ENCODE results near the gene MCM10. TPM values are rescaled to one million over a fixed set of nuclear protein-coding genes. Genes with fewer than 3 reads are reported as not detected.

The MCM10 gene
- total RNA-seq, 4 donors from 2014 or later, result 1.0 to 6.4 (median 5.0) TPM

DNA sequence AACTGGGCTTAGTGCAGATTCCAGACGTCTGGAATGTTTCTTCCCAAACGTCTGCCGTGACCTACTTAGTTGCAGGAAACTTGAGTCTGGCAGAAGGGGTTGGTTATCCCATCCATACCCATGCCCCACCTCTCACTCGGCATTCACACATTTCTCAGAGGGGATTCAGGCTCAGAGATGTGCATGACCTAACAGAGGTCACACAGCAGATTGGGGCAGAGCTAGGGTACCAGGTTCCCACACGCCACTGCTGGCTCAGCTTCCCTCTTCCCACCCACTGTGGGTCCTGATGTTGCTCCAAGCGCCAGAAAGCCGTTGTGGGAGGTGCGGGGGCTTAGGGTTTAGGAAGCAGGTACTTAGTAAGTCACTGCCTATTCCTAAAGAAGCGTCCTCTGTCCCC is 69.8 kb downstream of the MCM10 start:
- TF ChIP-seq, protein P1, sequence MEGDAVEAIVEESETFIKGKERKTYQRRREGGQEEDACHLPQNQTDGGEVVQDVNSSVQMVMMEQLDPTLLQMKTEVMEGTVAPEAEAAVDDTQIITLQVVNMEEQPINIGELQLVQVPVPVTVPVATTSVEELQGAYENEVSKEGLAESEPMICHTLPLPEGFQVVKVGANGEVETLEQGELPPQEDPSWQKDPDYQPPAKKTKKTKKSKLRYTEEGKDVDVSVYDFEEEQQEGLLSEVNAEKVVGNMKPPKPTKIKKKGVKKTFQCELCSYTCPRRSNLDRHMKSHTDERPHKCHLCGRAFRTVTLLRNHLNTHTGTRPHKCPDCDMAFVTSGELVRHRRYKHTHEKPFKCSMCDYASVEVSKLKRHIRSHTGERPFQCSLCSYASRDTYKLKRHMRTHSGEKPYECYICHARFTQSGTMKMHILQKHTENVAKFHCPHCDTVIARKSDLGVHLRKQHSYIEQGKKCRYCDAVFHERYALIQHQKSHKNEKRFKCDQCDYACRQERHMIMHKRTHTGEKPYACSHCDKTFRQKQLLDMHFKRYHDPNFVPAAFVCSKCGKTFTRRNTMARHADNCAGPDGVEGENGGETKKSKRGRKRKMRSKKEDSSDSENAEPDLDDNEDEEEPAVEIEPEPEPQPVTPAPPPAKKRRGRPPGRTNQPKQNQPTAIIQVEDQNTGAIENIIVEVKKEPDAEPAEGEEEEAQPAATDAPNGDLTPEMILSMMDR (IDR thresholded peaks at IDR 0.05; ENCODE audit: low read depth), result no peak

DNA sequence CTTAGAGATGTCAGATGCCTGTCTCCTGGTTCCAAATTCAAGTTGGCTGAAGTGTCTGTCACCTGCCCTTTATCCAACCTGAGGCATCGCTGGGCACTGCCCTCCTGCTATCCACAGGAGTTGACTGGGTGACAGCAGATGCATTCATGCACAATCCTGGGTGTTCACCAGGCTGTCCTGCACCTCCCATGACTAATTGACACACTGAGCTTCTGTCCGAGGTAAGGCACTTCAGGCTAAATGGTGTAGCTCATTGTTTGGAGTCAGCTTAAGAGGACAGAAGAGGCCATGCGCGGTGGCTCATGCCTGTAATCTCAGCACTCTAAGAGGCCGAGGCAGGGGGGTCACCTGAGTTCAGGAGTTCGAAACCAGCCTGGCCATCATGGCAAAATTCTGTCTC is 70.5 kb downstream of the MCM10 start:
- TF ChIP-seq, protein P1 (IDR thresholded peaks at IDR 0.05; ENCODE audit: low read depth), result no peak

DNA sequence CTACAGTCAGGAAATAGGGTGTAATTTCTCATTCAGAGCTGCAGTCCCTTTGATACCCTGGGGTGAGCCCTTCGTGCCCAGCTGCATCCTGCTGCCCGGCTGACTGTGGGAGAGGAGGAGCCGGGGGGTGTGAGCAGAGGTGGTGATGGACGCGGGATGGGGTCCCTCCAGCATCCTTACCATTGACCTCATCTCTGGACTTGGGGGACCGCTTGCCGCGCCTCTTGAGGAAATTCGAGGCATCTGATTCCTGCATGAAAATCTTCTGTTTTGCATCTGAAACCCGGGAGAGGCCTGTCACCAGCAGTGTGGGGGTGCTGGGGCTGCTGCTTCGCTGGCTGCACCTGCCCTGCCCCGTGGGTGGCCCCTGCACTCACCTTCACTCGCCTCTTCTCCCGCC is 72.0 kb downstream of the MCM10 start:
- TF ChIP-seq, protein P1 (IDR thresholded peaks at IDR 0.05; ENCODE audit: low read depth), result no peak

DNA sequence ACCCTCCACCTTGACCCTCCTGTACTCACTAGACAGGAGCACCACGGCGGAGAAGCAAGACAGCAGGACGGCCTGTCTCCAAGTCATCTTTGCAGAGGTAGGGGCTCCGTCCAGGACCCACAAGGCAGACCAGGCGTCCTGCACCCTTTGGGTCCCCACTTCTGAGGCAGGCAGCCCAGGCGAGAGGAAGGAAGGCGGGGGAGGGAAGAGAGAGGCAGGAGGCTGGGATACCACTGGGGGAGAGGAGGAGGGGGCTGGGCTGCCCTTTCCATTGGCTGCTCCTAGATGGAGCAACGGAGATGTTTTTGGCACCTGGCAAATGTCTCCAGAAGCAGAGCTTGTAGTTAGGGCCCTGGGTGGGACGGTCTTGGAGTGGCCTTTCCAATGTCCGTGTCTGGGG is 72.8 kb downstream of the MCM10 start, which contains the start of gene UCMA:
Gene UCMA, minus strand, starts transcription at position 203 of the 400 bp plus-strand sequence. Its CDS starts 116 bp downstream, at position 87.
- TF ChIP-seq, protein P1 (IDR thresholded peaks at IDR 0.05; ENCODE audit: low read depth), result no peak

DNA sequence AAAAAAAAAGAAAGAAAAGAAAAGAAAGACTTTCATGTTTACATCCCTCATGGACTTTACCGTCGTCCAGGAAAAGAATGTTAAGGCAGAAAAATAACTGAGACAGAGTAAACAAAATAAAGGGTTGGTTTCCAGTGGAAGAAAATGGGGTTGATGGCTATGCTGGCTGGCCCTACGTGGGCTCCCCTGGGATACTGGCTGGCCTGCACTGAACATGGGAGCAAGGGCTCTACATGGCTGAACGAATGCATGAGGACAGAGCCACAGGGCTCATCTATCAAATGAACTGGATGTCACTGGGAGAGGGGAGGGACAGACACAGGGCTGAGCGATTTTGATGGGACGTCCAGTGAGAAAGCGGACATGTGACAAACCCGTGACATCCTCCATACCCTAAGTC is 75.3 kb downstream of the MCM10 start:
- TF ChIP-seq, protein P1 (IDR thresholded peaks at IDR 0.05; ENCODE audit: low read depth), result no peak

DNA sequence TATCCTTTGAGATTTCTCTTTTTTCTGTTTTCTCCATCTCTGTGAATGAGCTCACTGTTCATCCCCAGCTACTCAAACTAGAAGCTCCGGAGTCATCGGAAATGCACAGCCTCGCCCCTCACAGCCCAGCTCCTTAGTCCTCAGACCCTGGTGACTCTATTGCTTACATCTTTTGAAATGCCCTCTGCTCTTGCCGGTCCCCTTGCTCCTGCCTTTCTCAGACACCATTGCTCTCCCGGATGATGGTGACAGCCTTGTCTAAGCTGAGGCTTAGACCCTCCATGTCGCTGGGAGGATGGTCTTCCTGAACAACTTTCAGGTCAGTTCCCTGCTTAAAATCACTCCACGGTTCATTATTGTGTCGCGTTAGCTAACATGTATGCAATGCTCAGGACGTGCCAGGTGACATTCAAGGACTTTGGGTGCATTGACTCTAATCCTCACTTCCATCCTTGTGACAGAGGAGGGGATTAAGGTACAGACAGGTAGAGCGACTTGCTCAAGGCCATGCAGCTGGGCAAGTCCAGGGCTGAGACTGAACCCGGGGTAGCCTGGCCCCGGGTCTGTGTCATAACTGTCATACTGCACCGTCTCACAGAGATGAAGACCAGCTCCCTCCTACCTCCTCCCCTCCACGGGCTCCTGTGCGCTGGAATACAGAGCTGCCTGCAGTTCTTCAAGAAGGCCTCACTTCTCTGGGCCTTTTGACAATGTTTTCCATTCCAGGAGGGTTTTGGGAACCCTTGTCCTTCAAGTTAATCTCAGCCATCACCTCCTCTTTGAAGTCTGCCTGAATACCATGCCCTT is 77.1 kb downstream of the MCM10 start:
- TF ChIP-seq, protein P1 (IDR thresholded peaks at IDR 0.05; ENCODE audit: low read depth), result no peak

DNA sequence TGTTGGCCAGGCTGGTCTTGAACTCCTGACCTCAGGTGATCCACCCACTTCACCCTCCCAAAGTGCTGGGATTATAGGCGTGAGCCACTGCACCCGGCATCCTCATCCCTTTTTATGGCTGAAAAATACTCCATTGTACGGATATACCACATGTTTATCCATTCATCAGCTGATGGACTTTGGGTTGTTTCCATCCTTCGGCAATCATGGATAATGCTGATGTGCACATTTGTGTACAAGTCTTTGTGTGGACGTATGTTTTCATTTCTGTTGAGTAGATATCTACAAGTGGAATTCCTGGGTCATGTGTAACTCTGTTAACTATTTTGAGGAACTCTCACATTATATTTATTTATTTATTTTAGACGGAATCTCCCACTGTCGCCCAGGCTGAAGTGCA is 78.6 kb downstream of the MCM10 start:
- TF ChIP-seq, protein P1 (IDR thresholded peaks at IDR 0.05; ENCODE audit: low read depth), result no peak
